ENCODE results near the gene CDK5RAP3.

The CDK5RAP3 gene

DNA sequence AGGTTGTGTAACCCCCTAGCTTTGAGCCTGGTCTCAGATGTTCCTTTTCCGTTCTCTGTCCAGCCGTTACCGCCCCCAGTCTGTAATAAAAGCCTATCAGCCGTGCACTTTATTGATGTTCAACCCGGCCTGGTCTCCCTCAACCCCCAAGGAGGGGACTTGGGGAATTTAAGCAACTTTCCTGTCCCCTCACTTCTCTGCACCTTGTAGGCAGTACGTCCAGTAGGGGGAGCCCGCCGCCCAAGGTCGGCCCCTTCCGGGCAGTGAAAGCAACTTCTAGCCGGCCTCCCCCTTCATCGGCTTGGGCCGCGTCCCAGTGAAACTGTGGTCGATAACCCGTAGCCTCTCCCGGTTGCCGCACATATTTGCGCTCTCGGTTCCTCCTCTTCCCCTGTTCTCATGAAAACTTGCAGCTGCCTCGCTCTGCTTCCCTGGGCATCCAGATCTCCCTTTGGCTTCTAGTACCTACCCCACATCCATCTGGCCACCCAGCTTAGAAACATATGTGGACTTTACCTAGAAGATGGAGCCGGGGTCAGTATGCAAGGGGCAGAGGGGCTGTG is 21.6 kb upstream of the CDK5RAP3 start:
- DNase-seq: peak; percentile 62

DNA sequence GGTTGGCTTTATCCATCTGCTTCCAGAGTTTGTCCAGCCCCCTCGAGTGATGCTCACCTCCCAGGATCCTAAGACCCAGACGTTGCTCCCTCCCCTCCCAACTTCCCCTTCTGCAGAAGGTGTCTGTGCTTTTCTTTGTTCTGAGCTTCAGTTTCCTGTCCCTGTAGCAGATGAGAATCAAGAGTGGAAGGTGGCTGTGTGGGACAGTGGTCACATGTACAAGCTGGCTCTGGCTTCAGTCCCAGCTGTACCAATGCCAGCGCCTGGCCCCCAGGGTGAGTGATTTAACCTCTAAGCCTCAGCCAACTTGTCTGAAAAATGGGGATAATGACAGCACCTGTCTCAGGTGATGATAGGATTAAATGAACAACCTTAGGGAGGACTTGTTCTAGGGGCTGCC is 21.0 kb upstream of the CDK5RAP3 start:
- DNase-seq: no peak

DNA sequence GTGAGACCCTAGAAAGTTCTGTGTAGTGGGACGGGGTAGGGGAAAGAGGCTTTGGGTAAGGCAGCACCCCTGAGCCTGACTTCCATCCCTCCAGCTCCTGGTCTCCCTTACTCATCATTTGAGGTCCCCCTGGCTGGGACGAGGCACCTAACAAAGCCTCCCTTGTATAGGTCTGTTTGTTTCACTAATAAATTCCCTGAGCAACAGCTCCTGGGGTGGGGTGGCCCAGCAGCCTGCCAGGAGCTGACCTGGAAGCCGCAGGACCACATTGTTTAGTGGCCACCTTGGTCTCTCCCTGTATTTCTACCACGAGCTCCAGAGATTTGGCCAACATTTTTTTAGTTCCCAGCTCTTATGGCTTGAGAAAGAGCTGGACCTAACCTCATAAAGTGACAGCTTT is 20.5 kb upstream of the CDK5RAP3 start:
- DNase-seq: no peak

DNA sequence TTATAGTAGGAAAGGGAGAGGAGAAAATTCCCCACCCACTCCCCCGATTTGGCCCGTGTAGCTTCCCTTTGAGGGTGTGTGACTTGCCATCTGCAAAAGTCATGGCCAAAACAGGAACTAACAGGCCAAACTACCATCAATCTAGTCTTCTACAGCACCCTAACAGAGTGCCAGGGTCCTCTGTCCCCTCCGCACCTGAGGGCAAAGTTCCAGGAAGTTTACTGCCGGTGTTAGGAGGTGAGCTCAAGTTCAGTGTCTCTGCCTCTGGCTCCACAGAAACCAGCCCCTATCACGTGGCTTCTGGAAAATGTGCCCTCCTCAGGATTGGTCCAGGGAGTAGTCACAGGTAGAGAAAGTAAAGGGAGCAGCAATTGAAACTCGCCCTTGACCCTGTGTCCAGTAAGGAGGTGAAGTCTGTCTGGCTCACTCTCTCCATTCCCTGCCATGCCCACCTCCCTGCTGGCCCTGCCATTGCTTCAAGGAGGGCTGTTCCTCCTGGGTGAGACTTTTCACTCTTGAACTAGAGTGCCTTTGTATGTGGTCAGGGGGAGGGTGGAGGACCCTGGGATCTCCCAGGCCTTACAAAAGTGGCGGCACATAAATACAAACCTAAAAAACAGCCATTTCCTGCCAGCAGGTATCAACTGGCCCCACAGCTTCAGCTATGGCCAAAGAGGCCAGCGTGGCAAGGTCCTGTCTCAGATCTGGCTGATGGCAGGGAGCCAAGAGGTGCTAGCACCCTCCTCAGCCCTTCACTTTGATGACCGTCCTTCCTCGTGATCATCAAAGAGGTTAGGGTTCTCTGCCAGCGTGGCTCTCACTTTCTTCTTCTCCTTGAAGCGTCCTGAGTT is 18.5 kb upstream of the CDK5RAP3 start:
- no peak for DNase-seq

DNA sequence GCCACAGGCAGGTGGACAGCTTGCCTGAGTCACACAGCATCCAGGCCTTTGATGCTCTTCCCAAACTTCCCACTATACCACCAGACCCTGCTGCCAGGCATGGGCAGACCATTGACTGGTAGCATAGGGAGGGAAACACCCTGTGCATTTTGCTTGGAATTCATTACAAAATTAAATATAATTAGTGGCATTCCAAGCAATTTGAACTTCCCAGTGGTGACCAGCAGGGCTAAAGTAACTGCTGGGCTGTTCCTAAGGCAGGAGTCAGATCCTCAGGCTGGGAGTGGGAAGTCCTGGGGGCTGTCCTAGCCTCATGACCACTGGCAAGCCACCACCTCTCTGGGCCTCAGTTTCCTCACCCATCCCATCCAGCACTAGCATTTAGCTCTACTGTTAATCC is 17.0 kb upstream of the CDK5RAP3 start:
- no peak for DNase-seq

DNA sequence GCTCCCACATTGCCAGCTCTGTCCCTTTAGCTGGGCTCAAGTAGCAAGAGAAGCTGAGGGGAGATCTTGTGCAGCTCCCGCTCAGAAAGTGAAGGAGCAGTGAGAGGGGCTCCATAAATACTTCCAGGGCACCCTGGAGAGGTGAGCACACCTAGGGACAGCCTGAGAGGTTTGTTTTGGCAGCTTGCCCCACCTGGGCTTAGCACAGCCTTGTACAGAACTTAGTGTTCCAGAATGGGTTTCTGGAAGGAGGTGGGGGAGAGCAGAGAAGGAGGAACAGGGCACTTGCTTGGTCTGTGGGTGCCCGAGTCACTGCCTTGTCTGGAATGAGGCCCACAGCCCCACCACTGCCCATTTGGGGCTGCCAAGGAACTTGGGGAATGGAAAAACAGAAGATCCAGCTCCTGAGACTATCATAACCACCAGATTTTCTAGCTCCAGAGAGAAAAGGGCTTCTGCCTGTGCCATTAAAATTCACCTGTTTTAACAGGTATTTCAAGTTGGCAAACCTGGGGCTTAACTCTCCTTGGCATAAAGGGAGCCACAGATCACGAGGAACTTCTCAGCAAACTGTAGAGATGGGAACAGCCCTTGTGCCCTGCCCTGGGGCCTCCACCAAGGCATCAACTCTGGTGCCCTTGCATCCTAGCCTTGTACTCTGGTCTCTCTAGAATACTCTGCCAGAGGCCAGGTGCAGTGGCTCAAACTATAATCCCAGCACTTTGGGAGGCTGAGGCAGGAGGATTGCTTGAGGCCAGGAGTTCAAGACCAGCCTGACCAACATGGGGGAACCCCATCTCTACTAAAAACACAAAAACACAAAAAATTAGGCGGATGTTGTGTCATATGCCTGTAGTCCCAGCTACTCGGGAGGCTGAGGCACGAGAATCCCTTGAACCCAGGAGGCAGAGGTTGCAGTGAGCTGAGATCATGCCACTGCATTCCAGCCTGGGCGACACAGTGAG is 15.1 kb upstream of the CDK5RAP3 start:
- DNase-seq: peak; percentile 25

DNA sequence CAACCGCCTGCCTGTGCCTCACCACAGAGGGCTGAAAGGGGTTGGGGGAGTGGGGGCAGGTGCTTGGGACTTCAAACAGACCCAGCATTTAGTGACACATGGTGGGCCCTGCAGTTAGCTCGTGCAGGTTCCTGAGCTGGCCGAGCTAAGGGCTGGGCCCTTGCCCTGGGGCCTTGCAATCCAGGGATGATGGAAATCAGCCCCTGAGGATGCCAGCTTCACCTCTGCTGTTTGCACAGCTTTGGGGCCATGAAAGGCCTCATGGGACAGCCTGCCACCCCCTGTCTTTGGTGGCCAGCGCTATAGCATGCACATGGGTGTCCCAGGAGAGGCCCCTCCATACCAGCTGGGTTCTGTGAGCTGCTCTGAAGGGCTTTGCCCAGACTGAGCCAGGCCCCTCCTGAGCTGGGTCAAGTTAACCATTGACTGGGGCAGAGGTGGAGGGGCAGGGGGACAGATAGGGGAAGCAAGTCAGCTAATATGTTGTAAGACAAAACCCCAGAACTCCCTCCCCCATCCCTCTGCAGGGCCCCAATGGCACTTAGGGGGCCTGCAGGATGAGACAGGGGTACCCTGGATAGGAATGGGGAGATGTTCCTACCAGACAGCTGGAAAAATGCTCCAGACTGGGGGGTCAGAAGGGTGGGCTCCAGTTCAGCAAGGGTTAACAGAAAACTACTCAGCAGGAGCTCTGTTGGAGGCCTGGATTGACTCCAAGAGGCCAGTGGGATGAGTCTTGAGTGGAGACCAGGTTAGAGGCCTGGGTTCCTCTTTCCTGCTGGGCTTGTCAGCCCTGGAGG is 13.9 kb upstream of the CDK5RAP3 start:
- DNase-seq: no peak

DNA sequence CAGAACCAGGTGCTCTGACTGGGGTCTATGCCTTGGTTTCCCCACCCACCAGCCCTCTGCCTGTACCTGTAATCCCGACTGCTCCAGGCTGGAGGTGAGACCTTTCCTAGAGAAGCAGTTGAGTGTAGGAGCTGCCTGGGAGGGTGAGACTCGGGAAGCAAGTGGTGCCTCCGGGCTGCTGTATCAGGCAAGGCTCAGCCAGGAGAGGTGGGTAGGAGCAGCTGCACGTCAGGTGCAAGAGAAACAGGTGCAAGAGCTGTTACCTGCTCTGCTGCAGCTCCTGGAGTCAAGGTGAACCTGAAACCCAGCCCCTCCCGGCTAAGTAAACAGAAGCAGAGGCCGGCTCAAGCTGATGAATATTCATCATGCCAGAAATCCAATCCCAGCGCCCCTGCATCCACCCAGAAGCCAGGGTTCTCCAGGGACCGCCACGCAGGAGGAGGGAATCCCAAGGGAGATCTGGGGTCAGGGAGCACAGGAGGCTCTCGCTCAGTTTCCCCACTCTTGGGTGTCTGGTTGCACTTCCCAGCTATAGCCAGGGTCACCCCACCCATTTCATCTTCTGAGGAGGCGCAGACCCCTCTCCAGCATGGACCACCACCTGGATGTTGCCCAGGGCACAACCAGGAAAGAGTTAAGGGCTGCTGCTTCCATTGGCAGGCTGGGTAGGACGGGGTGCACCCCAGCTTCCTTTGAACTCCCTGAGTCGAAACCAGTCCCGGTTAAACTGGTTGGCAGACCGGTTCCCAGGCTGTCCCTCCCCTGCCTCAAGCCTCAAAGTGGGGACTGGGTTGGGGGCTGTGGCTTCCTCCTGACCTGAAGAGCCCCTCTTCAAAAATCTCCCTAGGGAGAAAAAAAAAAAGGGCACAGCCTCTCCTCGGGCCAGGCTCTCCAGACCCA is 13.1 kb upstream of the CDK5RAP3 start, which contains the start of gene PRR15L:
PRR15L (minus strand) TSS at position 293 of the 900 bp plus-strand sequence. CDS start 4,649 bp downstream, outside the sequence.
- peak; percentile 95 for DNase-seq

DNA sequence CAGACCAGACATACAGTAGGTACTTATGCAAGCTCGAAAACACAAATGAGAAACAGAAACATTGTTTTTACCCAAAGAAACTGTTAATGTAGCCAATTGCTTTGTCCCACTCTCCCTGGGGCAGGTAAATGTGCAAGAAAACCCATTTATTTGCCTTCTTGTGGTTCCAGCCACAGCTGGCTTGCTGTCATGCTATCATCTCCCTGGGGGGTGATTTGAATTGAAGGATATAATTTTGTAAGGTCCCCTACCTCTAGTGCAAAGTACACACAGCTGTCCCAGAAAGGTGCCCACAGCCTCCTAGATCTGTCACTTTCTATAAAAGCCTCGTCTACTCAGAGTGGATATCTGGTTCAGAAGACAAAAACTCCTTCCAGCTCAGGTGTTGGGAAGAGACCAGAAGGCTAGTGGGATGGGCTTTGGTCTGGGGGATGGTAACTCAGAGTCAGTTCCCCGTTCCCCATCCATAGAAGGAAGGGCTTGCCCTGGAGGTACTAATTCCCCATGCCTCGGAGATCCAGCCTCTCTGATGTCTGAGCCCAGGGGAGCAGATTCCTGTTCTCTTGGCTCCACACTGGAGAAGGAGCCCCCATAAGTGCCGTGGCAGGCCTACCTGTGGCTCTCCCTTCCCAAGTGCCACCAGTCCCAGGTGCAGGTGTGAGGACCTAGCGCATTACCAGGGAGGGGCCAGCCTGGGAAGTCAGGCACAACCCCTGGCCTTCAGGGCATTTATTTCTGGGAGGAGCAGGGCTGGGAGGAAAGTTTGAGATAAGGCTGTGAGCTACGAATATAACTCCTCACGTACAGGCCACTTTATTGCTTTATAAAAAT is 10.9 kb upstream of the CDK5RAP3 start:
- peak; percentile 52 for DNase-seq

DNA sequence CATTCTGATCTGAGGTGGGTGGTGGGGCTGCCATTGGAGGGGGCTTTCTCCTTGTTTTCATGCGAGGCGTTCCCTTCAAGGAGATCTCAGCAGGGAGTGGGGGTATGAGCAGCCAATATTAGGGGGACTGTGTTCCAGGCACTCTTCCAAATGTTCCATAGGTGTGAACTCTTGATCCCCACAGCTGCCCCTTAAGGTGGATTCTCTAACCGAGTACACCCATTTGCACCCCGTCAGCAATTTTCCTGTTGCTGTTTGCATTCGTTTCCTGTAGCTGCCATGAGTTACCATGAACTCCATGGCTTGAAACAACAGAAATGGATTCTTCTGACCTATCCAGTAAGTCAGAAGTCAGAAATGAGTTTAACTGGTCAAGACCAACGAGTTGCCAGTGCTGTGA is 9.5 kb upstream of the CDK5RAP3 start:
- DNase-seq: no peak

DNA sequence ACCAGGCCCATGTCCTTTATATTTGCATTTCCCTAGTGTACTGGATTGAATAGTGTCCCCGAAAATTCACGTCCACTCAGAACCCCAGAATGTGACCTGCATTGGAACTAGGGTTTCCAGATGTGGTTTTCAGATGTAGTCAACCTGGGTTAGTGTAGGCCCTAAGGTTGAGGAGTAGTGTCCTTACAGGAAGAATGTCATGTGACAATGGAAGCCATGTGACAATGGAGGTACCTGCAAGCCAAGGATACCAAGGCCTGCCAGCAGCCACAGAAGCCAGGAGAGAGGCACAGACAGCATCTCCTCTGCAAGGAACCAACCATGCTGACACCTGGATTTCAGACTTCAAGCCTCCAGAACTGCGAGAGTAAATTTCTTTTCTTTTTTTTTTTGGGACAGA is 8.0 kb upstream of the CDK5RAP3 start:
- DNase-seq: no peak

DNA sequence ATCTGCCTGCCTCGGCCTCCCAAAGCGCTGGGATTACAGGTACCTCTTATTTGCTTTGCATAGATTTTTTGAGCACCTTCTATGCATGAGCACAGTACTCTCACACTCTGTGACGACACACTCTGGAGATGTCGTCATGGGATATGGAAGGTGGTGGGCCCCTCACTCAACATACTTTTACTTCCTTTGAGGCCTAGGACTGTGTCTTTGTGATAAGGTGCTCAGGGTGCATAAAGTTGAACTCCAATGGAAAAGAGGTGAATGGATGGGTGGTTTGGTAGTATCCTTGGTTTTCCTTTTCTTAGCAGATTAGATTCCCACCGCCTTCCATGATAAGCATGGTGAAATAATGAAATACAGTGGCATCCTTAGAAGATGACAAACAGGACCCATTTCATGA is 6.1 kb upstream of the CDK5RAP3 start:
- DNase-seq: no peak

DNA sequence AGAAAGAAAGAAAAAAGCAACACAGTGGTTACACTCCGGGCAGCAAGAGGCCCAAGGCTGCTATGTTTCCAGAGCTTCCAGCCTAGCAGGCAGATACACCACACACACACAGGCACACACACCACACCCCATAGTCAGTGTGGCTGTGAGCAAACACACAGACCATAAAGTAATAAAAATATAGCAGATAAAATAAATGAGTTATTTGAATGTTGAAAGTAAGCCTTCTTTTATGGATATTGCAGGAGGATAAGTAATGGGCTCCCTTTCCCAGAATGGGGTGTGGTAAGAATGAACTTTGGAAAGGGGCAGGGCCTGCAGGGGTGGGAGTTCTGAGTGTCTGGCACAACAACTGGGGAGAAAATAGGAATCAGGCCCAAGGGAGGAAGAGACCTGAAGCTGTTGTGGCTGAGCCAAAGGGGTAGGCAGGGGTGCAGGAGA is 4.8 kb upstream of the CDK5RAP3 start:
- no peak for DNase-seq

DNA sequence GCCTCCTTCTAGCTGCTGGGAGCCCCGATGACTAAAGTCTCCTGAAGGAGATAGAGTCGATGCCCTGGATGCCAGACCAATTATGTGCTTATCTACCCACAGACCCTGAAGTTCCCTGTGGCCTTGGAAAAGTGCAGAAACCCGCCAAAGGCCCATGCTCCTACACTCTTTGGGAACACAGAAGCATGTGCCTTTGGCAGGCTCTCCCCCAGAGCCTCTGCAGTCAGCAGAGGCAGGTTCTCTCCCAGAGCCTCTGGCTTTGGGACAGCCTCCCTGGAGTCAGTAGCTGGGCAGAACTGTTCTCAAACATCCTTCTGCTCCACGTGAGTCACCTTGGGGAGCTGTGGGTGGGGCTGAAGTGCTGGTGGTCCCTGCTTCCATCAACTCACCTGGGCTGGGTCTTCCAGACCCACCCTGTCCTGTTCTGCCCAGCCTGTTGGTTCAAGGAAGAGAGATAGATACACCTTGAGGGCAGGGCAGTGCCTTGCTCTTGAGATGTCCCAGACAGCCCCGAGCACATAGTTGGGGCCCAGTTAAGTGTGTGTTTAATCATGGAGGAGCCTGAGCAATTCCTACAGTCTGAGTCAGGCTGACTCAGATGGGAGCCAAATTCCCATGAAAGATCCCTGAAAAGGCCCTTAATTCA is 3.2 kb upstream of the CDK5RAP3 start:
- no peak for DNase-seq

DNA sequence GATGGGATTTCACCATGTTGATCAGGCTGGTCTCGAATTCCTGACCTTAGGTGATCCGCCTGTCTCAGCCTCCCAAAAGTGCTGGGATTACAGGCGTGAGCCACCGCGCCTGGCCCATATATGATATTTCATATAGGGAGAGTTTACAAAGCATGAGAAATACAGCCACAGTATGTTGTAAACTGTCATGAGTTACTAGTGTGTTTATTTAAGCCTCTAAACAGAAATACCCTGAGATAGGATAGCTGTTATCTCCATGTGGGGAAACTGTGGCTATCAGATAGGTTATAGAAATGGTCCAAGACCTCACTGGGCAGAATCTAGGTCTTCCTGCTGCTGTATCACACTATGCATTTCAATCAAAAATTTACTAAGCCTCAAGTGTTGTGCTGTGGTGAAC is 2.1 kb upstream of the CDK5RAP3 start:
- DNase-seq: no peak

DNA sequence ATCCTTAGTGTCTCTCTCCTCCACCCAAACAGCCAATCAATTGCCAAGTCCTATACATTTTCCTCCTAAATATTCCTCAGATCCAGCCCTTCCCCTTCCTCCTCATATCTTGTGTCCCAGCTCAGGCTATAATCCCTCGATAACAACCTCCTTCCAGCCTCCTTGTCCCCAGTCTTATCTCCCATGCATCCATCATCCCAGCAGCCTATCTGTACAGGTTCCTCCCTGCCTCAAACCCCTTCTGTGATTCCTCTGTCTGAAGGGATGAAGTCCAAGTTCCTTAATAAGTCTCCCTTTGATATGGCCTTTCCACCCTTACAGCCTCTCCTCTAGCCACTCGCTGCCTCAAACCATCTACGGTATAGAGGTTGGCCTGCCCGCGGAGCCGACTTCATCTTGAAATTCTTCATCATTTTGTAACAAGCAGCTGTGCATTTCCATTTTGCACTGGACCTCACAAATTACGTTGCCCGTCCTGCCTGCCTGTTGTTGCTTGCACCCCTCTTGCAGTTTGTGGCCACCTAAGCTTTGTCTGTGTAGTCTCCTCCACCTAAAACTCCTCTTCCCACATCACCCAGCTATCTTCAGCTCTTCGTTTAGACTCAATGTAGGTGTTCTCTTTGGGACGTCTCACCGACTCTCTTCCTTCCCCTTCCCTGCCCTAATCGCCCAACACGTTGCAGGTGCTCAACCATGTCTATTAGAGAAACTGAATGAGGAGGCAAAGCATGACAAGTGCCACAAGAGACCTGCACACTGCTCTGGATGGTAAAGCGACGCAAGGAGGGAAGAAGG is 786 bp upstream of the CDK5RAP3 start:
- no peak for DNase-seq

DNA sequence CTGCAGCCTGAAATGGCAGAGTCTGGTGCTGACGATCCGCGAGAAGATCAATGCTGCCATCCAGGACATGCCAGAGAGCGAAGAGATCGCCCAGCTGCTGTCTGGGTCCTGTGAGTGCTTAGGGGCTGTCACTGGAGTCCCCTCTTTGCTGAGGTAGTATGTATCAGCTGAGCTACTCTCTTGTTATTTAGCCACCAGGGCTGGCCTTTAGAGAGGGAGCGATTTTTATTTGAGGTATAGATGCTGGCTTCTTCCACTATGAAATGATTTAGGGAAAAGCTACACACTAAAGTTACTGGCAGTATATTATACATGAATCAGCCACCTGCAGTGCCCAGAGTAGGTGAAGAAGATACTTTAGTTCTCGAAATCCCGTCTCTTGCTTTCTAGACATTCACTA is 2.6 kb downstream of the CDK5RAP3 start:
- DNase-seq: peak; percentile 22

DNA sequence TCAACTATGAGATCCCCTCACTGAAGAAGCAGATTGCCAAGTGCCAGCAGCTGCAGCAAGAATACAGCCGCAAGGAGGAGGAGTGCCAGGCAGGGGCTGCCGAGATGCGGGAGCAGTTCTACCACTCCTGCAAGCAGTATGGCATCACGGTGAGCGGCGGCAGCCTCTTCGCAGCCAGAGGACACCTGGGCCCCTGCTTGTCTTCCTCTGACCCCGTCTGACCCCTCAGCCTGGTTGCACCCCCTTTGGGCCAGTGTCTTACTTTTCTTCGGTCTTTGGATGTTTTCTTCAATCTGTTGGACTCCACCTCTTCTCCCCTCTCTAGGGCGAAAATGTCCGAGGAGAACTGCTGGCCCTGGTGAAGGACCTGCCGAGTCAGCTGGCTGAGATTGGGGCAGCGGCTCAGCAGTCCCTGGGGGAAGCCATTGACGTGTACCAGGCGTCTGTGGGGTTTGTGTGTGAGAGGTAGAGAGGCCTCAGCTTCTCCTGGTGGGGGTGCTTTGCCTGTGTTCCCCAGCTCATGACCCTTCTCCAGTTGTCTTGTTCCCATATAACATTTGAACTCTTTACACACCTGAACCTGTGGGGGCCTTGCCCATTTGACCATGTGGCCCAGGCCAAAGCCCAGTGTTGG is 4.4 kb downstream of the CDK5RAP3 start:
- no peak for DNase-seq

DNA sequence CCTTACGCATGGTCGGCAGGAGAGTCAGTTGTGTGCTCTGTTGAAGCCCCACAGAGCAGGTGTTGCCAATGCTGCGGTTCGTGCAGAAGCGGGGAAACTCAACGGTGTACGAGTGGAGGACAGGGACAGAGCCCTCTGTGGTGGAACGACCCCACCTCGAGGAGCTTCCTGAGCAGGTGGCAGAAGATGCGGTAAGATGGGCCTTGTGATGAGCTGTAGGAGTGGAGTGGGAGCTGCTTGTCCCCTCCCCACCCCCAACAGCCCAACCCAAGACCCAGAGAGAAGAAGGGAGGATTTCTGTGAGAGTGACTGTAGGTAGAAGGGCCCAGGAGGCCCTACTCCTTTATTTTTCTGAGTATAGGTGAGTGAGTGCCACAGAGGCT is 4.9 kb downstream of the CDK5RAP3 start:
- no peak for DNase-seq
